Stimulated activated memory B cell treated with anti-CD40 and anti-IgM and Interleukin-4, amounts not matched to agents 10 μg/mL and 1 μg/mL and 100 μg/mL, for 72 hours (primary cell): Measurements from ENCODE around the gene SLC16A6.
"Not testable (repeated sequence)": the region's sequence is repeated elsewhere in the genome, so short reads cannot be mapped to it uniquely, and the experiment has no call there.

Experiments used
- ATAC-seq: fragments of 150-1000 bp; cut with Tn5 transposase; 2 replicates; pipeline ENCODE4 v1.10.0; 2021
- H3K27ac Mint-ChIP-seq: one replicate; pipeline ENCODE4 v1.8.0; 2022; ENCODE audit warnings: mild to moderate bottlenecking, mixed read lengths
- H3K27me3 Mint-ChIP-seq: one replicate; pipeline ENCODE4 v1.8.0; 2022; ENCODE audit warnings: mixed read lengths
- H3K36me3 Mint-ChIP-seq: one replicate; pipeline ENCODE4 v1.8.0; 2022; ENCODE audit warnings: mixed read lengths
- H3K4me1 Mint-ChIP-seq: one replicate; pipeline ENCODE4 v1.8.0; 2022; ENCODE audit warnings: mixed read lengths
- H3K4me3 Mint-ChIP-seq: one replicate; pipeline ENCODE4 v1.8.0; 2022; ENCODE audit warnings: mild to moderate bottlenecking, moderate library complexity, mixed read lengths
- H3K9me3 Mint-ChIP-seq: one replicate; pipeline ENCODE4 v1.8.0; 2022; ENCODE audit warnings: mixed read lengths

SLC16A6 gene

DNA sequence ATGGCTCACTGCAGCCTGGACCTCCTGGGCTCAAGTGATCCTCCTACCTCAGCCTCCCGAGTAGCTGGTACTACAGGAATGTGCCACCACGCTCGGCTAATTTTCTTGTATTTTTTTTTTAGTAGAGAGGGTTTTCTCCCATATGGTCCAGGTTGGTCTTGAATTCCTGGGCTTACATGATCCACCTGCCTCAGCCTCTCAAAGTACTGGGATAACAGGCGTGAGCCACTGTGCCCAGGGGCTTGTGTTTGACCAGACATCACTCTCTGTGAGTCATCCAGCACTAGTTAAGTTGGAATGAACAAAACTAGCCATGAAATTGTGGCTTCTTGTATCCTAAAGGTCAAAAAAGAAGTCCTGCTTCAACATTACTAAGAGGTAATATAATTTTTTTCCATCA is 59.8 kb downstream of the SLC16A6 start:
- Mint-ChIP-seq H3K36me3 (peaks cover 31% of the 10 kb centered on the region), H3K27ac (peak overlapping the region; percentile 74), H3K4me1 (peaks cover 59% of the 10 kb centered on the region)
- H3K27me3 Mint-ChIP-seq, ATAC-seq, H3K4me3 Mint-ChIP-seq, H3K9me3 Mint-ChIP-seq: not testable (repeated sequence)

DNA sequence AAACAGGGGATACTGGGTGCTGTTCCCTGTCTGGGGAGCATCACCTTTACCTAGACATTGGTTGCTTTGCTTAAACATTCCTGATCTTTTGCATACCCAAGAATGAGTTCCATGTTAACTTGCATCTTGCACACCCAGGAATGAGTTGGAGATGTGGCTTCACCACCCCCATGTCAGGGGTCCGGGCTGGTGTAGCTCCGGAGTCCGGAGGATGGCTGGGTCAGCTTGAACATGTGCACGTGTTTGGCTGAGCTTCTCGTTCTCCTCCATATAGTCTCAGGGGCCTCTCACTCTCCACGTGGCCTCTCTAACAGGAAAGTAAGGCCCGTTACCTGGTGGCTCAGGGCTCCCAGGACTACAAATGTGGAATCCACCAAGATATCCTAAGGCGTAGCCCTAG is 61.3 kb downstream of the SLC16A6 start:
- Mint-ChIP-seq H3K27me3 (no peaks in the 10 kb centered on the region), H3K4me1 (peaks cover 62% of the 10 kb centered on the region), H3K4me3 (no peak overlapping the region), H3K36me3 (peaks cover 31% of the 10 kb centered on the region), H3K9me3 (no peaks in the 10 kb centered on the region), H3K27ac (peak overlapping the region; percentile 74)
- ATAC-seq, result no peak

- ATAC-seq, result no peak
- no peaks in the 10 kb centered on the region for H3K27me3 Mint-ChIP-seq
- no peaks in the 10 kb centered on the region for H3K9me3 Mint-ChIP-seq
- H3K27ac Mint-ChIP-seq, result peak overlapping the region; percentile 74
- peaks cover 31% of the 10 kb centered on the region for H3K36me3 Mint-ChIP-seq
- H3K4me3 Mint-ChIP-seq, result no peak overlapping the region
- peaks cover 63% of the 10 kb centered on the region for H3K4me1 Mint-ChIP-seq
These were observed 61.9 kb downstream of the SLC16A6 start for GRCh38 chr17:68228817-68229570.

DNA sequence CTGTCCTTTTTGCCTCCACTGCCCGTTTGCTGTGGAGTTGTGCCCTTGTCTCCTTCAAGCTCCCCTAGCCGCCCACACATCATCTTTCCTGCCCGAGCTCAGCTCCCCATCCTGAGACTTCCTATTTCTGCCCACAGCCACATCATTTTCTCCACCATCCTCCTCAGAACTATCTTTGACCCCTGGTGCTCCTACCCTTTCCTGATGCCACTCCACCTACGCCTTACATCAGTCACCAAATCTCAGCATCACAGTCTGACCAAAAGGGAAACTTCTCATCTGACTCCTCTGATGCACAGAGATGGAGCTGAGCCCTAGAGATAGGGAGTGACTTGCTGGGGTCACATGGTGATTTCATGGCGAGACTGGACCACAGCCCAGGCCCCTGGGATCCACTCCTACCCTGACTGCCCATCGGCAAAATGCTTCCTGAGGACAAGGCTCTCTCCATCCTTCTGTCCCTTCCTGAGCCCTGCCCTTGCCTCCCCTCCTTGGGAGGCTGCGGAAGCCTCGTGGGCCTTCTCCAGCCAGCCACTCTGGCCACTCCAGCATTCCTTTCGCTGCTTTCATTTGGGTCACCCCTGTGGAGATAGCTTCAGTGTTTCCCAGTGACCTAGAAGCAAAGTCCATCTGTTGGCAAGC is 62.8 kb downstream of the SLC16A6 start:
- peak; percentile 53 for ATAC-seq
- H3K4me1 Mint-ChIP-seq, result peaks cover 59% of the 10 kb centered on the region
- H3K9me3 Mint-ChIP-seq, H3K4me3 Mint-ChIP-seq, H3K27me3 Mint-ChIP-seq: not testable (repeated sequence)
- peak overlapping the region; percentile 74 for H3K27ac Mint-ChIP-seq
- H3K36me3 Mint-ChIP-seq, result peaks cover 32% of the 10 kb centered on the region

DNA sequence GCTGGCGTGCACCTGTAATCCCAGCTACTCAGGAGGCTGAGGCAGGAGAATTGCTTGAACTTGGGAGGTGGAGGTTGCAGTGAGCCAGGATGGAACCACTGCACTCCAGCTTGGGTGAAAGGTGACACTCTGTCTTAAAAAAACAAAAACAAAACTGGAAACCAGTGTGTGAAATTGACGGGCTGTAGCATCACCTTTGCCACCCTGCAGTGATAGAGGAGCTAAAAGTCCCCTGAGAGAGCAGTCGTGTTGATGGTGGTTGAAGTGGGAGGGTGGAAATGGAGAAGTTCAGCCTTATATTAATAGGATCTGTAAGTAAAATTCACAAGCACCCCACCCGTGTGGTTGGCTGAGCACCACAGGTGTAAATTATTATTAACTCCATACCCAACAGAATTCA is 65.9 kb downstream of the SLC16A6 start:
- H3K27ac Mint-ChIP-seq, result peak overlapping the region; percentile 74
- H3K9me3 Mint-ChIP-seq, H3K27me3 Mint-ChIP-seq: not testable (repeated sequence)
- H3K4me1 Mint-ChIP-seq, result peaks cover 65% of the 10 kb centered on the region
- ATAC-seq, result peak; percentile 92
- H3K36me3 Mint-ChIP-seq, result peaks cover 42% of the 10 kb centered on the region
- H3K4me3 Mint-ChIP-seq, result peak overlapping the region; percentile 54

DNA sequence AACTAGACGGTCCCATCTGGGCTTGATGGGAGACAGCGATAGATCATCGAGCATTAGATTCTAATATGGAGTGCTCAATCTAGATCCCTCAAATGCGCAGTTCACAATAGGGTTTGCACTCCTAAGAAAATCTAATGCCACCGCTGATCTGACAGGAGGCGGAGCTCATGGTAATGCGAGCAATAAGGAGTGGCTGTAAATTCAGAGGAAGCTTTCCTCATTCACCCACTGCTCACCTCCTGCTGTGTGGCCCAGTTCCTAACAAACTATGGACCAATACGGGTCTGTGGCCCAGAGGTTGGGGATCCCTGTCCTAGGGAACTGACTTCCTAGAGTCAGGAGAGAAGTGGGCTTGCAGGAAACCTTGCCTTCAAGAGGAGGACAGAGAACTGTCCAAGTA is 68.3 kb downstream of the SLC16A6 start:
- peak overlapping the region; percentile 28 for H3K27ac Mint-ChIP-seq

DNA sequence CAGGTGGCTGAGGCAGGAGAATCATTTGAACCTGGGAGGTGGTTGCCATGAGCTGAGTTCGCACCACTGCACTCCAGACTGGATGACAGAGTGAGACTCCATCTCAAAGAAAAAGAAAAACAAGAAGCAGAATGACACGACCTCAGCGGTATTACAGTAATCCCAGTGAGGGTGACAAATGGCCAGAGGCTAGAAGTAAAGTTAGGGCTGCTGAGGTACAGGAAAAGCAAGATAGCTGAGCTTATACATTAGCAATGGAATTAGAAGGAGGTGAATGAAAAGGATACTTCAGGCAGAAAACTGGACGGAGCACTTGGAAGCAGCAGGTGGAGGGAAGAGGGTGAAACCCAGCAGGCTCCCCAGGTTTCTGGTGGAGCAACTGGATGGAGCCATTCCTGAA is 69.1 kb downstream of the SLC16A6 start:
- Mint-ChIP-seq H3K27me3 (no peaks in the 10 kb centered on the region), H3K4me3 (no peak overlapping the region), H3K36me3 (peaks cover 44% of the 10 kb centered on the region), H3K4me1 (peaks cover 54% of the 10 kb centered on the region), H3K27ac (peak overlapping the region; percentile 5), H3K9me3 (no peaks in the 10 kb centered on the region)
- no peak for ATAC-seq

More for the DNA sequence above, 68.3 kb downstream of the SLC16A6 start:
- H3K4me3 Mint-ChIP-seq, result no peak overlapping the region
- no peaks in the 10 kb centered on the region for H3K9me3 Mint-ChIP-seq
- no peak for ATAC-seq
- H3K36me3 Mint-ChIP-seq, result peaks cover 48% of the 10 kb centered on the region
- H3K27me3 Mint-ChIP-seq, result no peaks in the 10 kb centered on the region
- peaks cover 59% of the 10 kb centered on the region for H3K4me1 Mint-ChIP-seq

GRCh38 chr17:68220786-68221185 is 70.1 kb downstream of the SLC16A6 start:
- H3K4me3 Mint-ChIP-seq, H3K27me3 Mint-ChIP-seq, ATAC-seq, H3K9me3 Mint-ChIP-seq: not testable (repeated sequence)
- H3K36me3 Mint-ChIP-seq, result peaks cover 44% of the 10 kb centered on the region
- peaks cover 46% of the 10 kb centered on the region for H3K4me1 Mint-ChIP-seq
- H3K27ac Mint-ChIP-seq, result peak overlapping the region; percentile 39

DNA sequence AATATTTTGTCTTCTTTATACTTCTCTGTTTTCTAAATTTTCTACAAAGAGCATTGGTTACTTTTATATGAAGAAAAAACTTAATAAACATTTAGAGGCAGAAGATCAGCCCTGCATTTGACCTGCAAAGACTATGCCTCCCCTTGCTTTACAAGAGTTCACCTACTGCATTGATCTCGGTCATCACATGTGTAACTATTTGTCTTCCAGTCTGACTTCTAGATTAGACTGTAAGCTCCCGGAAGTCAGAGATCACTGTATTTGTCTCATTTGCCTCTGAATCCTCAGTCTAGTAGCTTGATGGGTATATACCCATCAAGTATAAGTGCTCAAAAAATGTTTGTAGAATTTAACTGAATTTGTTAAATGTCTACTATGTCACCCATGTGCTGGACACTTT is 70.7 kb downstream of the SLC16A6 start:
- not testable (repeated sequence) for ATAC-seq, H3K27me3 Mint-ChIP-seq, H3K9me3 Mint-ChIP-seq, H3K4me3 Mint-ChIP-seq
- H3K36me3 Mint-ChIP-seq, result peaks cover 44% of the 10 kb centered on the region
- H3K27ac Mint-ChIP-seq, result peak overlapping the region; percentile 39
- peaks cover 40% of the 10 kb centered on the region for H3K4me1 Mint-ChIP-seq

GRCh38 chr17:68219429-68219828 is 71.5 kb downstream of the SLC16A6 start:
- H3K4me1 Mint-ChIP-seq, result peaks cover 38% of the 10 kb centered on the region

More at GRCh38 chr17:68219429-68219828, 71.5 kb downstream of the SLC16A6 start:
- Mint-ChIP-seq H3K36me3 (peaks cover 48% of the 10 kb centered on the region), H3K27ac (peak overlapping the region; percentile 39)
- not testable (repeated sequence) for H3K9me3 Mint-ChIP-seq, H3K4me3 Mint-ChIP-seq, H3K27me3 Mint-ChIP-seq, ATAC-seq
